GM12874 (cell line): ENCODE data around the gene CT47B1.
"Not testable (repeated sequence)": the region's sequence is repeated elsewhere in the genome, so short reads cannot be mapped to it uniquely, and the experiment has no call there.

Experiments
- CTCF ChIP-seq: IDR thresholded peaks from 2 replicates; pipeline ENCODE4 v1.5.1; 2011; ENCODE audit warnings: low read depth, mild to moderate bottlenecking, control low read depth, low read length, moderate library complexity; ENCODE audit not compliant: insufficient read depth

CT47B1 gene

GRCh38 chrX:120875766-120876165, at the start of gene CT47B1:
CT47B1 (minus strand) TSS chrX:120875866; CDS start chrX:120875670, 196 bp downstream.
- TF ChIP-seq CTCF = not testable (repeated sequence)

- no peak for TF ChIP-seq CTCF
Measured at GRCh38 chrX:120874678-120875557, 748 bp downstream of the CT47B1 start.

DNA sequence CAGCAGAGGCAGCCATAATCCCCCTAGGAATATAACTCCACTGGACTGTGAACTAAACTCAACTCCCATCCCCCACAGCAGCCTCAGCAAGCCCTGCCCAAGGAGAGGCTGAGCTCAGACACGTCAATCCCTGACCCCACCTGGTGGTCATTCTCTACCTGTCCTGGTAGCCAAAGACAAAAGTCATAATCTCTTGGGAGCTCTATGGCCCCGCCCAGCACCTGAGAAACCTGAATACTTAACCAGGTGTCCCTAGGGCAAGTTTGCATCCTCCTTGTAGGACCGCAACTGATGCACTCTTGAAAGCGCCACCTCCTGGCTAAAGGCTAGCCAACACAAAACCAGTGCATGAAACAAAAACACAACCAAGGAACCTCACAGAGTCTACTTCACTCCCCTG, 18.4 kb downstream of the CT47B1 start:
- TF ChIP-seq CTCF = no peak

- no peak for TF ChIP-seq CTCF
Measured at GRCh38 chrX:120840827-120841226, 34.8 kb downstream of the CT47B1 start.

DNA sequence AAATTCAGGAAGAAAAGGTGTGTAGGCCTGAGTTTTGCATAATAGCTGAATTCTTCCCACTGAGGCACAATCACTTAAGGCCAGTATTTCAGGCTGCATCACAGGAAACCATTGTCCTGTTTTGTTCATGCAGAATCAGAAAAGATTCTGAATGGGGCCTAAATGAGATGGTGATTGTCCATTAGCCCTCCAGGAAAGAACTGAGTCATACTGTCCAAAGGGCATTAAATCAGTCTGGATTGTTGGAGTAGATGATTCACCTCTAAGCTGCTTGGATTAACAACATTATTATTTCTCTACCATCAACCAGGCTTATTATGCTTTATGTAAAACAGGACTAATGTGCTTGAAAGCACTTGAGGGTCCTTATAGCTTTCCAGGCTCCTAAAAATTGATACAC, 36.2 kb downstream of the CT47B1 start:
- TF ChIP-seq CTCF = no peak

DNA sequence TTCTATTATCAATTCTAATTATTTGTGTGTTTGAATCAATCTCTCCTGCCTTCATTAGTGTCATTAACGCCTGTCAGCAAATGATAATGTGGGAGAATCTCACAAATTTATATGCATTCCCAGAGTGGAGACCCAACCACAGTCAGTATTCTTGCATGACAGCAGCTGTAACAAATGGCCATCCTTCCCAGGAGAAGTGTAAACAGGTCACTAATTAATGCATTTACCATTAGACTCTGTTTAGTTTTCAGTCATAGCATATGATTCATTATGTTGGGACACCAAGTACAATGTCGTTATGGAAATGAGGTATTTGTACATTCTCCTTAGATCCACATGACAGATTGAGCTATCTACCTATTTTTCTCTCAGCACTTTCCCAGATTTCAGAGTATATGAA, 50.5 kb downstream of the CT47B1 start:
- TF ChIP-seq CTCF = no peak

- no peak for TF ChIP-seq CTCF
Measured at GRCh38 chrX:120824021-120824420, 51.6 kb downstream of the CT47B1 start.
